Measurements from ENCODE around the gene CYB561D1. TPM values are rescaled to one million over a fixed set of nuclear protein-coding genes. Genes with fewer than 3 reads are reported as not detected.

CYB561D1 gene
- total RNA-seq, 1 experiment from 2014 or later, result 2.6 TPM

DNA sequence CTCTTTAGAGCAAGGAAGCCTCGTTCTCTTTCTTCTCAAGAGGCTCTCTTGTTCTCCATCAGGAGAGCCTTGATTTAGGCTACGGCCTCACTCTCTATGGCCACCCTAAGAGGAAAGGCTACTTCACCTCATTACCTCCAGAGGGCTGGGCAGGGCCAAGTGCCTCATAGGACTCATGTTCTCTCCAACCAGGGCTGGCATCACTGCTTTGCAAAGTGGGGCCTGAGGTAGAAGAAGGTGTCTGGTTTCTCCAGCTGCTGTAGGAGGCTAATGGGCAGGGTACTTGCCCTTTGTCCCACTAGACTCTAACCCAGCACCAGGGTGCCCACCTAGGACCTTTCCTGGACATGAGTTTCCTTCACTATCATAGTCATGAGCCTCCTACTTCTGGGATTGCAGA lies 12.2 kb upstream of the CYB561D1 start:
- no peak for DNase-seq (ENCODE audit: low spot score)

DNA sequence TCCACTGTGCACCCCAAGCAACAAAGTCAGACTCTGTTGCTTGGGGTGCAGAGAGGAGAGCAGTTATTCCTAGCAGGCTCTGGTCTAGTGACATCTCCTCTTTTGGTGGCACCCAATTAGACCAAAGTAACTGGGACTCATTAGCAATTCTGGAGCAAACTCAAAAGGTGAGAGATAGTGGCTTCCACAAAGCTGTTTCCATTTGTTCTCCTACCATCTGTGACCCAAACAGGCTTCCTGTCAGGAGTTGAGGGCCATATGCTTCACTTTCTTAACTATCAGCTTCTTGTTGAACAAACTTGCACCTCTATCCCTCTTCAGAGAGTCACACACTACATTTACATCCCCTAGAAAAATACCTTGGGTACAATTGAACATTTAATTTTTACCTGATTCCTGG lies 11.7 kb upstream of the CYB561D1 start:
- DNase-seq (ENCODE audit: low spot score), result no peak

- no peak for DNase-seq (ENCODE audit: low spot score)
Observed at GRCh38 chr1:109482791-109483671, 10.9 kb upstream of the CYB561D1 start.

GRCh38 chr1:109483672-109484518 lies 10.0 kb upstream of the CYB561D1 start, which contains the start of gene ATXN7L2:
TSS of gene ATXN7L2 (plus strand) at chr1:109483905. CDS start at chr1:109483954, 49 bp downstream.
- peak; percentile 84 for DNase-seq (ENCODE audit: low spot score)

DNA sequence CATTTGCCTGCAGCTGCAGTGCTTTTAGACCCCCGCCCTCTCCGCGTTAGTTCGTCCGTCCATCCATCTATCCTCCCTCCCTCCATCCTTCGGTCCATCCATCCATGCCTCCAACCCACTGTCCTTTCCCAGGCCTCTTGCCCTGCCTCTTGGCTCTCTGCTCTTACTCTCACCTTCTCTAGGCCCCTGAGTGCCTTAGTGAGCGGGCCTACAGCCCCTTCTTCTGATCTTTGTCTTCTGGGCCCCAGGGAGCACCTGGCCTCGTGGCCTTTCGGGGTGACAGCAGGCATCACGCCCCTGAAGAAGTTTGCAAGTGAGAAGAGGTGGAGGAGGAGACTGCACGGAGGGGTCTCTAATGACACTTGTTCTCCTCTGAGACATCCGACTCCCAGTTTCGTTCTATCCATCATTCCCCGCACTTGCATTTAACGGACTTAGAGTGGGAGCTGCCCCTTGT lies 9.3 kb upstream of the CYB561D1 start:
- DNase-seq (ENCODE audit: low spot score), result no peak

DNA sequence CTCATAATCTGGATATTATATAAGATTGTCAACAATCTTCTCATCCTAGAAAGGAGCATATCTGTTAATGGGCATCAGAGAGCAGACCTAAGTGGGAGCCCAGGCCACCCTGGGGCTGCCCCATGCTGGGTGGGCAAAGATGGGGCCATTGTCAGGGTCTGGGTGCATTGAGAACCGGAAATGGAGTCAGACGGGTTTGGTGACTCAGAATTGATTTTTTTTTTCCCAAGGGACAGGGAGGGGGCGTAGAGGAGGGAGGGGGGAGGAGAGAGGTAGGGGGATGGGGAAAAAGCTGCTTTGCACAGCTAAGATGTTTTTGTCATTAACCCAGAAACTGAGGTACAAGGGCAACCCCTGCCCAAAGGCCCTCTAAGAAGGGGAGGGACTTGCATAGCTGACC lies 8.9 kb upstream of the CYB561D1 start:
- no peak for DNase-seq (ENCODE audit: low spot score)

DNA sequence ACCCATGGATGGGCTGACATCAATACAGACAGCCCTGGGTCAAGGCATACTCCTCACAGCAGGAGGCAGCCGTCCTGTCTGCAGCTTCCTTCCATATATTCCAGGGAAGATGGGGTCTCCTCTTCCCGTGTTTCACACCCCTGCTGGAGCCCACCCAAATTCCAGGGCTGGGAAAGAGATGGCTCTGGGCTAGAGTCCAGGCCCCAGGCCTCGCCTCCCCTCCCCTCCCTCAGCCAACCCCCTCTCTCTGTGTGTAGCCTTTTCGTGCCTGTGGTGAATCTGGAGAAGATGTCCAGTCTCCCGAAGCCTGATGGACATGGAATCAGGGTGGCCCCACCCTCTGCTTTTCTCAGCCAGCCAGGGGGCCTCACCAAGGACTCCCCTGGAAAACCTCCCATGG lies 6.6 kb upstream of the CYB561D1 start:
- no peak for DNase-seq (ENCODE audit: low spot score)

DNA sequence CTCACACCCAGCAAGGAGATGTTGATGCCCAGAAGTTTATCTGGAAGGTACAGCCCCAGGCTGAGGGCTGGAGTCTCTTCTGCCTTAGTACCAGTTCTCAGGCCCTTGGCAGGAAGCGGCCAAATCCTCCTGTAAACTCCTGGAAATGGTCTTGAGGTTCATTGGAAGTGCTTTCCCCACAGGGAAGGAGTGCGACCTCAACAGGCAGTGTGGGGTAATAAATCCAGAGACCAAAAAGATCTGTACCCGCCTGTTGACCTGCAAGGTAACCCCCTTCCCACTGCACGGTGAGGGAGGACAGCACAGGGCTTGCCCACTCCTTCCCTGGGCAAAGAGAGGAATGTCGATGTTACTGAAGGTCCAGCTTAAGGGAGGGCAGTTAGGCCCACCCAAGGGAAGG lies 5.7 kb upstream of the CYB561D1 start:
- no peak for DNase-seq (ENCODE audit: low spot score)

GRCh38 chr1:109488696-109489095 lies 5.2 kb upstream of the CYB561D1 start:
- DNase-seq (ENCODE audit: low spot score), result no peak

DNA sequence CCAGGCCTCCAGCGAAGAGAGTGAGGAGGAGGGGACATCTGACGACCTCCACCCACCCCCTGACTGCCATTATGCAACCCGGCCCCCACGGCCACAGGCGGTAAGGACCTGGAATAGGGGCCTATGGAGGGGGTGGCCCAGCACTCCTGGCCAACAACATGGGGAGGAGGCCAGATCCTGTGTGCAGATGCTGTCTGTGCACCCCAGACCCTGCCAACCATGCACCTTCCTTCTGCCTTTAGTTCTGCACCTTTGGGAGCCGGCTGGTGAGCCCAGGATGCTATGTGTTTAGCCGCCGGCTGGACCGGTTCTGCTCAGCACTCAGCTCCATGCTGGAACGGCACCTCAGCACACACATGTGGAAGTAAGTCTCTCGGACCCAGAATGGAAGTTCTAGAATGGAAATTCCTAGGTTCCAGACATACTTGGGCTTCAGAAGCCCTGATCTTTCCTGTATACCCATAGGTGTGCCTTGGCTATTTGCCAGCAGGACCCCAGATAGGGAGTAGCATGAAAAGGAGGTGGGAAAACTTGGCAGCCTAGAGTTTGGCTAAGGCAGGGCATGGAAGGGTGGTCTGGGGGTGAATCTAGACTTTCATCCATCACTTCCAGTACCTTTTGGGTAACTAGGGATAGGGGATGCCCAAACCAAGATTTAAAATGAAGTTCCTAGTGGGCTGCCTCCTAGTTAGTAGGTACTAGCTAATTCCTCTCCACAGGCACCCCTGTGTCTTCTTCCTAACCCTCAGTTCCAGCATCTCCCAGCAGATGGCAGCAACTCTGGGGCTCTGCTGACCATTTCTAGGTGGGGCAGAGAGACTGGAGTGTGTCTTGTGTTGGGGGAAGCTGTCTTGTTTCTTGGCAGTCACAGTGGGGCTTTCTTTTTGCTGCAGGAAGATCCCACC lies 3.6 kb upstream of the CYB561D1 start:
- peak; percentile 48 for DNase-seq (ENCODE audit: low spot score)

DNA sequence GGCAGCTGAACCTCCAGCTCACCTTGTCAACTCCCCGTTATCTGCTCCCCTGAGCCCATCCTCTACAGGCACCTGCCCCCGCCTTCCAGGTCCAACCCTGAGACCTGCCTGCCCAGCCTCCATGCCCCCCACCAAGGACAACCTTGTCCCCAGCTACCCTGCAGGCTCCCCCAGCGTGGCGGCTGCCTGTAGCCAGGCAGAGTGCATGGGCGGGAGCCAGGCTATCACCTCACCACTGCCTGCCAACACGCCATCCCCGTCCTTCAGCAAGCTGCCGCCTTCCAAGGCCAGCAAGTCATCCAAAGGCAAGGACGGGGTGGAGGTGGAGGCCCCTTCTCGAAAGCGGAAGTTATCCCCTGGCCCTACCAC lies 3.0 kb upstream of the CYB561D1 start:
- DNase-seq (ENCODE audit: low spot score), result no peak

DNA sequence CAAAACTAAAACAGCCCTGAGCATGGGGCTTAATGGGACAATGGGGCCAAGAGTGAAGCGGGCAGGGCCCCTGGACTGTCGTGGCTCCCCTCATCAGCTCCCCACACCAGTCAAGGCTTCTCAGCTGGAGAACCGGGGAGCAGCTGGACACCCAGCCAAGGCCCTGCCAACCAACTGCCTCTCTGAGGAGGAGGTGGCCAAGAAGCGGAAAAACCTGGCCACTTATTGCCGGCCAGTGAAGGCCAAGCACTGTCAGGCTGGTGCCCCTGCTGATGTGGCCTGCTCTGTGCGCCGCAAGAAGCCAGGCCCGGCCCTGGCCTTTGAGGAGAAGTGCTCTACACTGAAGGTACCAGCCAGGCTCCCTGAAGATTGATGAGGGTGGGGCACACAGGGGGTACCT lies 2.5 kb upstream of the CYB561D1 start:
- no peak for DNase-seq (ENCODE audit: low spot score)

- DNase-seq (ENCODE audit: low spot score), result no peak
Observed at GRCh38 chr1:109492779-109493178, 1.1 kb upstream of the CYB561D1 start.

DNA sequence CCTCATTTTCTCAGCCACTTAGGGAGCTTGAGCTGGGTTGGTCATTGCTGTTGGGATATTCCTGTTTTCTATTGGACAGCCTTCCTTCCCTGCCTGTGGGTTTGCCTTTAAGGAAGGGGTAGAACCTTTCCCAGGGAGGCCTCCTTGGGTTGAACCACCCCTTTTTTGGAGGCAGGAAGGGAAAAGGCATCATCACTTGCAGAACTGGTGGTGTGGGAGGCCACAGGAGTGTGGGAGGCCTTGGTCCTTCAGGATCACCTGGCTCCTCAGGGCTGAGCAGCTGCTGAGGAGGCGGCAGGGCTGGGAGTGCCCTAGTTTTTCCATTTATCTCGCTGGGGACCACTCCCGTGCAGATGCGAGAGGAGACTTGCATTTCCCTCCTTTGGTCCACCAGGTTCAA lies 667 bp upstream of the CYB561D1 start:
- no peak for DNase-seq (ENCODE audit: low spot score)

DNA sequence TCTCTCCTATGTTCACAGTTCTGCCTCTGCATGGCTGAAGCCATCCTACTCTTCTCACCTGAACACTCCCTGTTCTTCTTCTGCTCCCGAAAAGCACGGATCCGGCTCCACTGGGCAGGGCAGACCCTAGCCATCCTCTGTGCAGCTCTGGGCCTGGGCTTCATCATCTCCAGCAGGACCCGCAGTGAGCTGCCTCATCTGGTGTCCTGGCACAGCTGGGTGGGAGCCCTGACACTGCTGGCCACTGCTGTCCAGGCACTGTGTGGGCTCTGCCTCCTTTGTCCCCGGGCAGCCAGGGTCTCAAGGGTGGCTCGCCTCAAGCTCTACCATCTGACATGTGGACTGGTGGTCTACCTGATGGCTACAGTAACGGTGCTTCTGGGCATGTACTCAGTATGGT lies 1.8 kb downstream of the CYB561D1 start:
- DNase-seq (ENCODE audit: low spot score), result no peak

- DNase-seq (ENCODE audit: low spot score), result no peak
Observed at GRCh38 chr1:109497449-109498160, 3.7 kb downstream of the CYB561D1 start.

DNA sequence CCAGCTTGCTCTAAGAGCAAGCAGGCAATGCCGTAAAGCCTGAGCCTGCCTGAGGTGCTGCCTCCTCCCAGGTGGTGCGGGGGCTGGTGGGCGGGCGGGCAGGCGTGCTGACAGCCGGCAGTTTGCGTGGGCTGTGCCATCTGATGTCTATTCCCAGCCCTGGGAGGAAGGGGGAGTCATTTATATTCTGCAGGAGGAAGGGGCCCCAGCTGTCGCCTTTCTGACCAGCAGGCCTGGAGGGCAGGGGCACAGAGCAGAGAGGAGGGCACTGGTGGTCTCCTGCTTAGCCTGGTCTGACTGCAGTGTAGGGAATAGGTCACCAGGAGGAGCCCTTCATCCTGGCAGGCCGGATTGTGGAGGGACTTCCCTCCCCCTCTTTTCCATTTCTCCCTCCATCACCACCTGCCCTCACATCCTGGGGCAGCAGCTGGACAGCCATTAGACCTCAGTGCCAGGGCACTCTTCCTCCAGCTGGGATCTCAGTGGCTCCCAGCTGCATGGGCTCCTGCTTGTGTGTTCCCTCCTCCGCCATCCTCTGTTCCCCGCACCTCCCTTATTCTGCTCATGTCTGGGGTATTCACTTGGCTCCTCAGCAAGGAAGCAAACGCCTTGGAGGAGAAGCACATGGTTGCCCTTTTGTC lies 4.4 kb downstream of the CYB561D1 start:
- no peak for DNase-seq (ENCODE audit: low spot score)

- DNase-seq (ENCODE audit: low spot score), result no peak
Observed at GRCh38 chr1:109499081-109499480, 5.2 kb downstream of the CYB561D1 start.

DNA sequence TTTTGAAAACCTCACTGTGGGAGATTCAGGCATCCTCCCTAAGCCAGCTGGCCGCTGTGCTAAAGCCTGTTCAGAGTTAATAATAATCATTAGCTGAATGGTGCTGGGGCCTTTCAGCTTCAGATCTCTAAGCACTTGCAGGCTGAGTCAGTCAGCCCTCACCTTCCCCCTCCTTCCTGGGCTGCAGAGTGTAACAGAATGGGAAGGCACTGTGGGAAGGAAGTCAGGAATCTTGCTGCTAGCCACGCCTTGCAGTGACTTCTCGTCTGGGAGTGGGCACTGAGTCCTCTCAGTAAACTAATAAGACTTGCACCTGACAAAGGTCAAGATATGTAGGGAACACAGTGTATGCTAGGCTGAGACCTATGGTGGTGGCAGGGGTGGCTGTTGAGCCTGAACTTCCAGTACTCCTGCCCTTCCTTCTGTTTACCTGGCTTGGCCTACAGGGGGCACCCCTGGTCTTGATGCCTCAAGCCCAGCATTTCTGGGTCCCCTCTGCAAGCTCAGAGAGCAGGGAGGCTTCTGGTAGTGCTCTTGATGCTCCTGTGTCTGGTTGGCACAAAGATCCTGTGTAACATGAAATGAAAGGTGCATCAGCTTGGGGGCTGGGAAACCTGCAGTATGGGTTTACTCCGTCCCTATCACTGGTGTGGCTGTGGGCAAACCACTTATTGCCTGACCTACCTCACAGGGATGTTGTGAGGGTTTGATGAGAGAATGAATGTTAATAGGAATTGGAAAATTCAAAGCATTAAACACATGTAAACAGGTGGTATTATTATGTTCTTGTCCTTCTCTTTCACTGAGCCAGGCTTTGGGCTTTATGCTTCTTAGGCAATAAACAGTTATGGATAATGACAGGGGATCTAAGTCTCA lies 6.0 kb downstream of the CYB561D1 start:
- DNase-seq (ENCODE audit: low spot score), result no peak
